Endothelial cell of umbilical vein (primary cell): ENCODE measurements around the gene NFE2L1. TPM values are rescaled to one million over a fixed set of nuclear protein-coding genes. Genes with fewer than 3 reads are reported as not detected.

Source experiments
- BruUV-seq: library from RNA; stranded (reverse); fragments of 400-500 nt; replicated peaks from 2 replicates; lab custom pipeline; 2021; lab: Mats Ljungman, UMichigan
- CTCF ChIA-PET: fragments of 300-600, 350-600 bp; sonication (Branson Sonifier 250); formaldehyde crosslinking; loops from one replicate; lab custom pipeline; 2021; ENCODE audit warnings: antibody characterized with exemption, inconsistent platforms; lab: Charles Lee
- POLR2A ChIA-PET: fragments of 300-600, 350-600 bp; sonication (Branson Sonifier 250); formaldehyde crosslinking; loops from one replicate; lab custom pipeline; 2021; ENCODE audit warnings: antibody characterized with exemption, inconsistent platforms; lab: Charles Lee
- DNase-seq: peaks from one replicate; pipeline ENCODE4 v3.0.0-alpha.2; 2011; ENCODE audit warnings: low read depth, low spot score
- FAIRE-seq: peaks from 2 replicates; lab custom pipeline; 2011; peaks lifted over from hg19 to GRCh38; lab: Jason Lieb, UNC
- H2AFZ ChIP-seq: 2 replicates; pipeline ENCODE4 v1.6.0; 2012; ENCODE audit warnings: low read depth, low read length, control low read depth, inconsistent platforms
- H3K27ac ChIP-seq: 2 replicates; pipeline ENCODE4 v1.5.1; 2011; ENCODE audit warnings: low read depth, mild to moderate bottlenecking, control low read depth, low read length, moderate library complexity; ENCODE audit not compliant: insufficient read depth
- H3K27me3 ChIP-seq, 2 experiments: 2 replicates each; pipeline versions ENCODE4 v1.6.0 to v1.6.1; 2011; ENCODE audit warnings: low read length in 2 of 2, mixed read lengths in 1 of 2; ENCODE audit not compliant: control insufficient read depth in 2 of 2, insufficient read depth in 2 of 2
- H3K36me3 ChIP-seq, 2 experiments: 2 replicates in 1 of 2; 3 replicates in 1 of 2; pipeline ENCODE4 v1.5.1; 2011; ENCODE audit warnings: low read length in 2 of 2, mild to moderate bottlenecking in 1 of 2, moderate library complexity in 1 of 2; ENCODE audit not compliant: control insufficient read depth in 2 of 2, insufficient read depth in 2 of 2; ENCODE audit errors: extremely low read depth in 1 of 2
- H3K4me1 ChIP-seq: 3 replicates; pipeline ENCODE4 v1.5.1; 2011; ENCODE audit warnings: mild to moderate bottlenecking, low read length; ENCODE audit not compliant: control insufficient read depth, insufficient read depth; ENCODE audit errors: extremely low read depth
- H3K4me2 ChIP-seq: 2 replicates; pipeline ENCODE4 v1.6.1; 2011; ENCODE audit warnings: low read length, control low read depth, mixed read lengths; ENCODE audit not compliant: insufficient read depth
- H3K4me3 ChIP-seq, 3 experiments: fragments of 200-600 bp in 1 of 3; sonication (generic), shearing (Covaris generic) in 1 of 3; replicated peaks in 1 of 3; 2 replicates each; pipeline ENCODE4 v1.5.1; 2011 to 2016; ENCODE audit warnings: control low read depth in 3 of 3, low read length in 3 of 3, mild to moderate bottlenecking in 2 of 3, inconsistent platforms in 1 of 3, low read depth in 1 of 3, moderate library complexity in 1 of 3; ENCODE audit not compliant: insufficient read depth in 1 of 3
- H3K79me2 ChIP-seq: 2 replicates; pipeline ENCODE4 v1.6.0; 2012; ENCODE audit warnings: low read length, inconsistent platforms; ENCODE audit not compliant: control insufficient read depth, insufficient read depth
- H3K9ac ChIP-seq: replicated peaks from 2 replicates; pipeline ENCODE3; 2011; ENCODE audit warnings: low read length, control low read depth; ENCODE audit not compliant: insufficient read depth; ENCODE audit errors: extremely low read depth
- H3K9me1 ChIP-seq: replicated peaks from 3 replicates; pipeline ENCODE4 v1.6.0; 2011; ENCODE audit warnings: mild to moderate bottlenecking, low read length; ENCODE audit not compliant: control insufficient read depth, insufficient read depth; ENCODE audit errors: extremely low read depth
- H3K9me3 ChIP-seq: replicated peaks from 2 replicates; pipeline ENCODE4 v1.5.1; 2012; ENCODE audit warnings: low read length, inconsistent platforms; ENCODE audit not compliant: control insufficient read depth, insufficient read depth
- H4K20me1 ChIP-seq: replicated peaks from 2 replicates; pipeline ENCODE3; 2011; ENCODE audit warnings: mild to moderate bottlenecking, low read length; ENCODE audit not compliant: control insufficient read depth, insufficient read depth; ENCODE audit errors: extremely low read depth
- CTCF ChIP-seq, 2 donors: IDR thresholded peaks; 1 replicate in 1 of 2; 2 replicates in 1 of 2; pipeline ENCODE4 v1.5.1; 2011; ENCODE audit warnings: low read length in 2 of 2, mild to moderate bottlenecking in 2 of 2, moderate library complexity in 2 of 2, control low read depth in 1 of 2, inconsistent platforms in 1 of 2, low read depth in 1 of 2; ENCODE audit not compliant: insufficient read depth in 1 of 2; ENCODE audit errors: extremely low read depth in 1 of 2
- EZH2 ChIP-seq: IDR thresholded peaks from 2 replicates; pipeline ENCODE4 v1.6.1; 2012; ENCODE audit warnings: borderline replicate concordance, low read depth, mild to moderate bottlenecking, moderate library complexity, low read length, inconsistent platforms; ENCODE audit not compliant: severe bottlenecking
- FOS ChIP-seq: IDR thresholded peaks from 2 replicates; pipeline ENCODE4 v1.6.1; 2011; ENCODE audit warnings: mild to moderate bottlenecking, low read length, moderate library complexity, borderline replicate concordance; ENCODE audit not compliant: insufficient read depth
- GATA2 ChIP-seq: IDR thresholded peaks from 2 replicates; pipeline ENCODE4 v1.7.0; 2011; ENCODE audit warnings: low read depth, mild to moderate bottlenecking, moderate library complexity, mixed read lengths, low read length; ENCODE audit not compliant: insufficient read length, insufficient read depth
- JUN ChIP-seq: IDR thresholded peaks from 2 replicates; pipeline ENCODE4 v1.6.1; 2011; ENCODE audit warnings: borderline replicate concordance, low read depth; ENCODE audit not compliant: insufficient read length, insufficient read depth
- MAX ChIP-seq: IDR thresholded peaks from 2 replicates; pipeline ENCODE4 v1.6.1; 2011; ENCODE audit not compliant: insufficient read depth, insufficient read length
- MYC ChIP-seq: IDR thresholded peaks from one replicate; pipeline ENCODE4 v1.6.1; 2011; ENCODE audit warnings: mild to moderate bottlenecking, low read depth, low read length
- POLR2A ChIP-seq: IDR thresholded peaks from 2 replicates; pipeline ENCODE4 v1.6.1; 2012; ENCODE audit warnings: low read depth, mild to moderate bottlenecking, control low read depth, low read length
- POLR2AphosphoS5 ChIP-seq: IDR thresholded peaks from 2 replicates; pipeline ENCODE4 v1.6.1; 2012; ENCODE audit warnings: low read depth, mild to moderate bottlenecking, control low read depth, low read length, moderate library complexity; ENCODE audit not compliant: insufficient read depth
- dilution Hi-C: fragments of 300-500 bp; cut with MboI; formaldehyde crosslinking; loops from one replicate; pipeline ENCODE4 v1.15.0; 2019; ENCODE audit warnings: low sequenced_read_pairs; ENCODE audit not compliant: extremely low pct_ligation_motif_present
- intact Hi-C: fragments of 100-400 bp; cut with micrococcal nuclease; formaldehyde crosslinking; loops from one replicate; pipeline ENCODE4 v1.10.0; 2022
- polyA plus RNA-seq, 4 experiments: library from polyadenylated mRNA; depleted of rRNA in 3 of 4; stranded (reverse) in 3 of 4; unstranded in 1 of 4; fragments of >200 nt; gene quantifications; 2 replicates each; pipeline versions ENCODE4 v1.2.1 to v1.2.3, GENCODE V29; 2011 to 2012; ENCODE audit warnings: missing spikeins in 1 of 4
- total RNA-seq: library from RNA; stranded (reverse); gene quantifications from 2 replicates; pipeline ENCODE4 v1.2.3, GENCODE V29; 2021

Gene NFE2L1
- total and polyA plus RNA-seq, 2 donors (not counting 3 experiments of a cell fraction or from before 2014, with no cell fraction given): 187 to 236 TPM

- DNase-seq (no peak), FAIRE-seq (no peak)
- no peak overlapping the region for H3K27ac ChIP-seq
- H3K36me3 ChIP-seq: no peaks in the 10 kb centered on the region
- no peaks in the 10 kb centered on the region for H3K79me2 ChIP-seq
- BruUV-seq: no TSS peak
- no peaks in the 10 kb centered on the region for H3K9me3 ChIP-seq
- no peaks in the 10 kb centered on the region for H4K20me1 ChIP-seq
- H3K9ac ChIP-seq: no peak overlapping the region
- dilution Hi-C loops (no loop called here), intact Hi-C loops (loop anchor here (1.0 to 10.0 kb wide), 3 partner anchors 45 to 312 kb away; no protein-coding TSS in a partner anchor)
- H3K4me2 ChIP-seq: no peak overlapping the region
- H3K9me1 ChIP-seq: no peaks in the 10 kb centered on the region
- POLR2A ChIA-PET: no interaction called here
- no peak overlapping the region for H2AFZ ChIP-seq
- no peaks in the 10 kb centered on the region for H3K27me3 ChIP-seq
- CTCF ChIA-PET: no interaction called here
- peaks cover 26% of the 10 kb centered on the region for H3K4me1 ChIP-seq
- no peak for TF ChIP-seq MAX
- TF ChIP-seq FOS: no peak
- no peak for TF ChIP-seq POLR2AphosphoS5
- TF ChIP-seq MYC: no peak
- TF ChIP-seq JUN: no peak
- no peak for TF ChIP-seq GATA2
- no peak for TF ChIP-seq POLR2A
- TF ChIP-seq EZH2: no peak
- TF ChIP-seq CTCF (IDR thresholded peaks at IDR 0.05; ENCODE audit: extremely low read depth in 1 of 2, insufficient read depth in 1 of 2, low read depth in 1 of 2, low read length in 2 of 2): no peak
- H3K4me3 ChIP-seq: no peak overlapping the region
Observed at GRCh38 chr17:48022901-48023300, 25.3 kb upstream of the NFE2L1 start.
